ENCODE measurements around the gene GPR87. TPM values are rescaled to one million over a fixed set of nuclear protein-coding genes. Genes with fewer than 3 reads are reported as not detected.

The GPR87 gene
- under 1 TPM; 0.40 to 0.53 TPM for total RNA-seq

- CTCF ChIA-PET, result interaction anchor here (1.3 to 1.5 kb wide), 4 partner anchors 9 to 12 kb away, joined by 4 to 9 read pairs (median 6); no protein-coding TSS in a partner anchor
- no peaks in the 10 kb centered on the region for H3K36me3 Mint-ChIP-seq
- ATAC-seq (peak; percentile 78), DNase-seq (peak; percentile 49)
- no peaks in the 10 kb centered on the region for H3K9me3 Mint-ChIP-seq (ENCODE audit: low read depth)
- H3K4me3 Mint-ChIP-seq, result peak within 1 kb of the TSS; percentile 43
- H3K4me1 Mint-ChIP-seq, result peaks cover 41% of the 10 kb centered on the region
- H3K27ac Mint-ChIP-seq, result peak within 1 kb of the TSS; percentile 73
- H3K27me3 Mint-ChIP-seq, result no peaks in the 10 kb centered on the region
Measured at GRCh38 chr3:151316267-151316991, at the start of gene GPR87. Gene GPR87 (minus strand): TSS chr3:151316820. CDS start chr3:151300100, 16,720 bp downstream.

GRCh38 chr3:151362751-151363174 is 46.1 kb upstream of the GPR87 start:
- CTCF ChIA-PET, result interaction anchor here (1.2 kb wide), 1 partner anchor 16 kb away, joined by 3 read pairs; no protein-coding TSS in a partner anchor
- ATAC-seq, result no peak

GRCh38 chr3:151357463-151357850 is 40.8 kb upstream of the GPR87 start:
- Mint-ChIP-seq H3K36me3 (no peaks in the 10 kb centered on the region), H3K4me3 (no peak overlapping the region), H3K27ac (no peak overlapping the region), H3K4me1 (peaks cover 2% of the 10 kb centered on the region), H3K9me3 (ENCODE audit: low read depth) (no peaks in the 10 kb centered on the region), H3K27me3 (no peaks in the 10 kb centered on the region)
- CTCF ChIA-PET, result no interaction called here
- no peak for DNase-seq
- ATAC-seq, result no peak

More at GRCh38 chr3:151362751-151363174, 46.1 kb upstream of the GPR87 start:
- Mint-ChIP-seq H3K36me3 (no peaks in the 10 kb centered on the region), H3K9me3 (ENCODE audit: low read depth) (no peaks in the 10 kb centered on the region), H3K27me3 (no peaks in the 10 kb centered on the region), H3K4me1 (no peaks in the 10 kb centered on the region), H3K4me3 (no peak overlapping the region), H3K27ac (no peak overlapping the region)
- no peak for DNase-seq

GRCh38 chr3:151356794-151357462 is 40.3 kb upstream of the GPR87 start:
- H3K36me3 Mint-ChIP-seq, result no peaks in the 10 kb centered on the region
- no peaks in the 10 kb centered on the region for H3K9me3 Mint-ChIP-seq (ENCODE audit: low read depth)
- ATAC-seq, result no peak
- H3K4me1 Mint-ChIP-seq, result peaks cover 7% of the 10 kb centered on the region
- no peaks in the 10 kb centered on the region for H3K27me3 Mint-ChIP-seq
- H3K4me3 Mint-ChIP-seq, result no peak overlapping the region
- DNase-seq, result no peak
- H3K27ac Mint-ChIP-seq, result no peak overlapping the region
- CTCF ChIA-PET, result no interaction called here

GRCh38 chr3:151351648-151352047 is 35.0 kb upstream of the GPR87 start:
- H3K27ac Mint-ChIP-seq, result peak overlapping the region; percentile 35
- H3K4me3 Mint-ChIP-seq, result no peak overlapping the region
- no peaks in the 10 kb centered on the region for H3K36me3 Mint-ChIP-seq
- H3K27me3 Mint-ChIP-seq, result peaks cover 7% of the 10 kb centered on the region
- no peaks in the 10 kb centered on the region for H3K9me3 Mint-ChIP-seq (ENCODE audit: low read depth)
- DNase-seq (no peak), ATAC-seq (no peak)
- H3K4me1 Mint-ChIP-seq, result peaks cover 23% of the 10 kb centered on the region
- CTCF ChIA-PET, result no interaction called here

GRCh38 chr3:151351219-151351618 is 34.6 kb upstream of the GPR87 start:
- ATAC-seq (no peak), DNase-seq (no peak)
- Mint-ChIP-seq H3K27ac (peak overlapping the region; percentile 35), H3K27me3 (peaks cover 7% of the 10 kb centered on the region), H3K36me3 (no peaks in the 10 kb centered on the region), H3K9me3 (ENCODE audit: low read depth) (no peaks in the 10 kb centered on the region), H3K4me3 (no peak overlapping the region), H3K4me1 (peaks cover 27% of the 10 kb centered on the region)
- CTCF ChIA-PET, result no interaction called here

GRCh38 chr3:151350656-151351055 is 34.0 kb upstream of the GPR87 start:
- Mint-ChIP-seq H3K27me3 (peaks cover 7% of the 10 kb centered on the region), H3K4me1 (peaks cover 33% of the 10 kb centered on the region), H3K36me3 (no peaks in the 10 kb centered on the region), H3K27ac (no peak overlapping the region), H3K9me3 (ENCODE audit: low read depth) (no peaks in the 10 kb centered on the region), H3K4me3 (no peak overlapping the region)
- CTCF ChIA-PET, result no interaction called here
- ATAC-seq (no peak), DNase-seq (no peak)

GRCh38 chr3:151347432-151347831 is 30.8 kb upstream of the GPR87 start:
- DNase-seq, result no peak
- Mint-ChIP-seq H3K4me1 (peaks cover 32% of the 10 kb centered on the region), H3K9me3 (ENCODE audit: low read depth) (no peaks in the 10 kb centered on the region), H3K27me3 (peaks cover 27% of the 10 kb centered on the region), H3K27ac (no peak overlapping the region), H3K36me3 (no peaks in the 10 kb centered on the region), H3K4me3 (no peak overlapping the region)
- no peak for ATAC-seq
- CTCF ChIA-PET, result interaction anchor here (1.2 kb wide), 1 partner anchor 489 kb away, joined by 3 read pairs; no protein-coding TSS in a partner anchor

GRCh38 chr3:151346292-151346691 is 29.7 kb upstream of the GPR87 start:
- Mint-ChIP-seq H3K9me3 (ENCODE audit: low read depth) (no peaks in the 10 kb centered on the region), H3K4me3 (no peak overlapping the region), H3K27me3 (peaks cover 27% of the 10 kb centered on the region), H3K36me3 (no peaks in the 10 kb centered on the region), H3K27ac (no peak overlapping the region), H3K4me1 (peaks cover 21% of the 10 kb centered on the region)
- CTCF ChIA-PET, result interaction anchor here (1.0 to 1.8 kb wide), 4 partner anchors 14 to 490 kb away, joined by 3 to 4 read pairs (median 4); partner anchors contain the start of gene P2RY13
- no peak for DNase-seq
- no peak for ATAC-seq

- Mint-ChIP-seq H3K4me1 (peaks cover 17% of the 10 kb centered on the region), H3K36me3 (no peaks in the 10 kb centered on the region), H3K4me3 (no peak overlapping the region), H3K9me3 (ENCODE audit: low read depth) (no peaks in the 10 kb centered on the region), H3K27ac (no peak overlapping the region), H3K27me3 (peaks cover 30% of the 10 kb centered on the region)
- ATAC-seq, result no peak
- no peak for DNase-seq
- CTCF ChIA-PET, result interaction anchor here (1.0 to 1.8 kb wide), 3 partner anchors 14 to 17 kb away, joined by 3 to 4 read pairs (median 4); partner anchors contain the start of gene P2RY13
Measured at GRCh38 chr3:151345859-151346258, 29.2 kb upstream of the GPR87 start.

- CTCF ChIA-PET, result interaction anchor here (0.7 to 1.4 kb wide), 3 partner anchors 14 to 214 kb away, joined by 3 to 4 read pairs (median 4); no protein-coding TSS in a partner anchor
- Mint-ChIP-seq H3K27me3 (peaks cover 8% of the 10 kb centered on the region), H3K4me3 (no peak overlapping the region), H3K27ac (no peak overlapping the region), H3K36me3 (no peaks in the 10 kb centered on the region), H3K9me3 (ENCODE audit: low read depth) (no peaks in the 10 kb centered on the region), H3K4me1 (peaks cover 15% of the 10 kb centered on the region)
- ATAC-seq, result no peak
- DNase-seq, result no peak
Measured at GRCh38 chr3:151331696-151332095, 15.1 kb upstream of the GPR87 start.

- Mint-ChIP-seq H3K9me3 (ENCODE audit: low read depth) (no peaks in the 10 kb centered on the region), H3K4me3 (no peak overlapping the region), H3K36me3 (no peaks in the 10 kb centered on the region), H3K27ac (no peak overlapping the region), H3K27me3 (peaks cover 2% of the 10 kb centered on the region), H3K4me1 (peaks cover 15% of the 10 kb centered on the region)
- CTCF ChIA-PET, result interaction anchor here (0.8 kb wide), 1 partner anchor 26 kb away, joined by 4 read pairs; no protein-coding TSS in a partner anchor
- DNase-seq (no peak), ATAC-seq (no peak)
Measured at GRCh38 chr3:151330899-151331298, 14.3 kb upstream of the GPR87 start.

GRCh38 chr3:151330379-151330778 is 13.8 kb upstream of the GPR87 start:
- H3K27me3 Mint-ChIP-seq, result peaks cover 2% of the 10 kb centered on the region
- CTCF ChIA-PET, result no interaction called here
- no peak overlapping the region for H3K4me3 Mint-ChIP-seq
- no peaks in the 10 kb centered on the region for H3K9me3 Mint-ChIP-seq (ENCODE audit: low read depth)
- no peaks in the 10 kb centered on the region for H3K36me3 Mint-ChIP-seq
- H3K4me1 Mint-ChIP-seq, result peaks cover 15% of the 10 kb centered on the region
- DNase-seq (no peak), ATAC-seq (no peak)
- no peak overlapping the region for H3K27ac Mint-ChIP-seq
